HG02642 (cell line): ENCODE results near the gene RBM15B.
"Not testable (repeated sequence)": the region's sequence is repeated elsewhere in the genome, so short reads cannot be mapped to it uniquely, and the experiment has no call there.

ENCODE experiments used
- ATAC-seq: cut with Tn5 transposase; IDR thresholded peaks from one replicate; pipeline ENCODE4 v1.9.1; 2021; ENCODE audit warnings: mild to moderate bottlenecking; ENCODE audit not compliant: unreplicated experiment, poor library complexity

Gene RBM15B

DNA sequence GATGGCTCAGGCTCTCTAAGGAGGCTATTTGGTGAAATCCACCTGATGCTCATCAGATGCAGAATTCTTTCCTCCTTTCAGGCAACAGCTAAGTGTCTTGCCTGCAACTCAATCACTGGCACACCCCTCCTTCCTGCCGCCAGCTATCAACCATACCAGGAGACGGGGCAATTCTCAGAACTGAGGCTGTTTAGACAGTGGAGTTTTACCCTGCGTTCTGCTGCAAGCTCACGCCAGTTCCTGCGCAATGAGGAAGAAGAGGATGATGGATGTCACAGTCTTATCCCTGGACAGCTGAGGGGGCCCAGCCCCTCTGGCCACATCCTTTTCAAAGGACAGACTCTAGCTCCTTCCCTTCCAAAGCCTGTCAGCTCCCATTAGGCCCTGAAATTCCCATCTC, 13.0 kb upstream of the RBM15B start:
- no peak for ATAC-seq

DNA sequence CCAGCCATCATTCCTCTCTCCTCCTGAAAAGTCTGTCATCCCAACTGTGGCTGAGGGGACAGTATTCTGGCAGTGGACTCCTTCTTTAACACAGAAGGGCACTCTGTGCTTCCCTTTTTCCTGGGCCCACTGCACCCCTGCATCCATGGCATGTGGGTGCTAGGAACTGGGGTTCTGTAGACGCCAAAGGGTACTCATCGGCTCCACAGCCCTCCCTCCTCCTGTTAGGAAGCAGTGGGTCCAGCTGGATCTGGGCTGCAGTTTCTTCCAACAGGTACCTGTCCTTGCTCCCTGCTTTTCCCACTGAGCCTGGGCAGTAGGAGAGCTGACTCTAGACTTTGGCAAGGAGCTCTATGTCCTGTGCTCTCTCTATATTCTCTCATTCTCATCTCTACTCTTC, 12.4 kb upstream of the RBM15B start:
- ATAC-seq = no peak

DNA sequence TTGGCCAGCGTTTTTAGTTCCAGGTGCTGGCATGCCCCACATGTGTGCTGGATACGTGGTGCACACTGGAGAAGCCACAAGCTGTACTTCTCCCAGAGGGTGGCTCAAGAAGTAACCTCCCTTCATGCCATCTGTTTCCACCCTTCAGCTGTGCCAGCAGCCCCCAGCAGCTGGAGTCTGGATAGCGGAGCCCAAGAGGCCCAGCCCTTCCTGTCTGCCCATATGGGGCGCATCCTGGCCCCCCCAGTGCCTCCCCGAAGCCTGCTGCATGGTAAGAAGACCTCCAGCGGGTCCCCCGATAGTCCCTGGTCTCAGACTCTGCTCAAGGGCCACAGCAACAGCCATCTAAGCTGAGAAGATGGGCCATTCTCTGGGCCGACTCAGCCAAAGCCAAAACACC, 11.8 kb upstream of the RBM15B start:
- no peak for ATAC-seq

DNA sequence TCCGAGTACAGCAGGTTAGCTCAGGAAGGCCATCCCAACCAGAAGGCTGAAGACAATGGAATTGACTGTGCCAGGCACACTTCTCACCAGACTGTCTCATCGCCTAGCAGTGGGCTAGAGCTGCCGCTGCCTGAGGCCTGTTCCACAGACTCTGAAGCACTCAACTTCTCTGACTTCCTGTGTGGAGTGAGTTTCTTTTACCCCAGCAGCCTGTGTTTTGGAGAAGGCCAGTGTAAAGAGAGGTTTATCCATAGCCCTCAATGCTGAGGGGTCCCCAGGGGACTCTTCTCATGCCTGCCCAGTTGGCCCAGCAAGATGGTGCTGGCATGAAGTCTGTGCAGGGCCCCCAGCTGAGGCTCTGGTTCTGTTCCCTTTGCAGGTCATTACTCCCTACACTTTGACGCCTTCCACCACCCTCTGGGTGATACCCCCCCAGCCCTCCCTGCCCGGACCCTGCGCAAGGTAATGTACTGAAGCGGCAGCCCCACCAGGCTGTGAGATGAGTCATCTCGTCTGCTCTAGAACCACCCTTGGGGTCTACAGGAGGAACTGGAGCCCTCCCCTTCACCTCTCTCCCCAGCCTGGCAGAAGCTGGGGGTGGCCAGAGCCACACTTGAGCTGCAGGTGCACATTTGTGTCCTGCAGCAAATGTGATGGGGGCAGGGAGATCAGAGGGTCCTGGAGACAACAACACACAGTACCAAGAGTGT, 11.2 kb upstream of the RBM15B start:
- no peak for ATAC-seq

DNA sequence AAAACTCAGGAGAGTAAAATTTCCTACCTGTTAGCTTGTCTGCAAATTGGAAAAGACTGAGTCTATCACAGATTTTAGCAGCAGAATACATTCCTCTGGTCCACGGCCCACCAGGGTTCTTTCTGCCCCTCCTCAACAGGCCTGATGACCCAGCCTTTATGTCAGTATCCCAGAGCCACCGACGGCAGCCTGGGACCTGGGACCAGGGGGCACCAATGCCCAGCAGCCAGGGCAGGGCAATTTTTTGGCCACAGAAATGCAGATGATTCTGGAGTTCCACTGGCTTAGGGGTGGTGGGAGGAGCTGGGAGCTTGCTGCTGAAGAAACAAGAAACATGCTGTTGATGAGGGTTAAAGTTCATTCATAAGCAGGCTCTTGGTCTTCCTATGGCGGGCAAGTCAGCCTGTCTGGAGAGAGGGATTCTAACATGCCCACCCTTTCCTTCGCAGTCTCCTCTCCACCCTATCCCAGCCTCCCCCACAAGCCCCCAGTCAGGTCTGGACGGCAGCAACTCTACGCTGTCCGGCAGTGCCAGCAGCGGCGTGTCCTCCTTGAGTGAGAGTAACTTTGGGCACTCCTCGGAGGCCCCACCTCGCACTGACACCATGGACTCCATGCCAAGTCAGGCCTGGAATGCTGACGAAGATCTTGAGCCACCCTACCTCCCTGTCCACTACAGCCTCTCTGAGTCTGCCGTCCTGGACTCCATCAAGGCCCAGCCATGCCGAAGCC, 10.3 kb upstream of the RBM15B start:
- ATAC-seq = no peak

DNA sequence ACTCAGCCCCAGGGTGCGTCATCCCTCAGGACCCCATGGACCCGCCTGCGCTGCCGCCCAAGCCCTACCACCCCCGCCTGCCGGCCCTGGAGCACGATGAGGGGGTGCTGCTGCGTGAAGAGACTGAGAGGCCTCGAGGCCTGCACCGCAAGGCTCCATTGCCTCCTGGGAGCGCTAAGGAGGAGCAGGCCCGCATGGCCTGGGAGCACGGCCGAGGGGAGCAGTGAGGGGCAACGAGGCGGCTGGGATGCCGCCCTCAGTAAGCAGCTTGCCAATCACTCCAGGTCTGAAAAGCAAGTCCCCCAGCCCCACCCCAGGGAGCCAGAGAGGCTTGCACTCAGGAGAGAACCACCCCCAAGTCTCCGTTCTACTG, 9.8 kb upstream of the RBM15B start:
- ATAC-seq = no peak

DNA sequence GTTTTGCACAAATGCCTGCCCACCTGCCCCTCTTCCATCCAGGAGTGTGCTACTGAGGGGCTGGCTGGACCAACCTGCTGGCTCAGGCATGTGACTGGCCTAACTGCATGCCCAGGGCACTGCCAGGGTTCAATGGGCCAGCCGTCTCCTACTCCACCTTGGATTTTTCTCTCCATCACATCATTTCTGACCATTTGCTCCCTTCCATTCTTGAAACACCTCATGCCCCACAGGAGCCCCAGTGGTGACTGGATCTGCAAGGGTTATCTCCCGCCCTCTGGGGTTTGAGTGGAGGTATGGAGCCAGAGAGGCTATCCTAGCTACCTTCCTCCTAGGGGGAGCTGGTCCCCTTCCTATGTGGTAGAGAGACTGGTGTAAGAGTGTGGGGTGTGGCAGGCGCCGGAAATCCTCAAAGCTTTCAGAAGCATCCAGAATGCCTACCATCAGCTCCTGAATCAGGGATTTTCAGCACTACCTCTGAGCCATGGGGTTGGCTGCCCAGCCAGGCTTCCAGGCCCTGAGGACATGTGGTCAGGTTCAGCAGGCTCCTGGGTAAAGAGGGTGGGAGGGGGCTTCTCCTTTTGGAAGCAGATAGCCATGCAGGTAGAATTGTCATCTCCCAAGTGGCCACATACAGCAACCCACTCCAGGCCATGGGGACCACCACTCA, 8.9 kb upstream of the RBM15B start:
- ATAC-seq = no peak

DNA sequence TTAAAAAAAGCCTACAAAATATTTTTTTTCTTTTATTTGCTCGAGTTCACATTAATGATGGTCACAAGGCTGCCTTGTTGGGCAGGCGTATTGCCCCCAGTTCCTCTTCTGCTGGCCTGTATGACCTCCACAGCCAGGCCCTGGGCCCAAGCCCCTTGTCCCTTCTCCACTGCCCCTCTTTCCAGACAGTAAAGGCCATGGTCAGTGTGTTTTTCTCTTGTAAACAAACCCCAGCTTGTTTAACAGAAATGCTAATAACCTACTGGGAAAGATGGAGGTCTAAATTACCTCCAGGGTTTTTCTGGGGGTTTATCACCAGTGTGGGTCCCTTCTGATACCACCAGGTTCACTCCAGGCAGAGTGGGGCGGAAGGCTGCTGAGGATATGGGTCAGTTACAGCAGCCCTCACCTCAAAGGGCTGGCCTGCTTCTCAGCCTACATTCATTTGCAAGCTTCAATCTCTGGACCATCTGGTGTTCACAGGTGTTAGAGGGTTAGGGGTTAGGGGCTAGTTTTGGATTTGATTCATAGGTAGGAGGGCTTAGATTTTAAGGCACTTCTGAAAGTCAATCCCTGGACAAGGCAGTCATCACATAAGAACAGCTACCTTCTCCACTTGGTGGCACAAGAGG, 8.0 kb upstream of the RBM15B start:
- no peak for ATAC-seq

DNA sequence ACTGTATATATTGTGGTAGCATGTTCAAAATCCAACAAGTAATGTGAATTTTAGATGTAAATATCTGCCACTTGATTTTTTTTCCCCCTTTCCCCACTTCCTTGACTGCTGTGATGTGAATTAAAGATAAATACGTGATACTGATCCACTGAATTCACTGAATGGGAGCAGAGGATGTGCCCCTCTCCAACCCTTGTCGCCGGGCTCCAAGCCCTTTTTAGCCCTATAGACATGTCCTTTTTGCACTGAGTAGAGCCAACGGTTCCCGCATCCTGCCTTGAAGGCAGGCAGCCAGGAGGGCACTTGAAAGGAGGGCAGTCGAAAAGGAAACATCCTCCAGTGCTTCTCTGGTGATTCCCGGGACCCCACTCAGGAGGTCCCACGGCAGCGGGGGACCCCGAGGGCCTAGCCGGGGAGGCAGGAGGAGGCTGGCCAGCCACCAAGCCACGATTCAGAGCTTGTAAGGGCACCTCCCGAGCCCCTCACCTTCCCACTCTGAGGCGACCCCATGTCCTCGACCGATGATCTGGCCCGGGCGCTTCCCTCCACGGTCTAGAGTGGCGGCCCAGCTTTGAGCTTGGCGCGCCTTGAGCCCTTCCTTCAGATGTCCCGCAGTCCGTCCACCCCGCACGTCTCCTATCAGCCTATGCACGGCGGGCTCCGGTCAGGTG, 6.9 kb upstream of the RBM15B start:
- ATAC-seq = peak; percentile 12

DNA sequence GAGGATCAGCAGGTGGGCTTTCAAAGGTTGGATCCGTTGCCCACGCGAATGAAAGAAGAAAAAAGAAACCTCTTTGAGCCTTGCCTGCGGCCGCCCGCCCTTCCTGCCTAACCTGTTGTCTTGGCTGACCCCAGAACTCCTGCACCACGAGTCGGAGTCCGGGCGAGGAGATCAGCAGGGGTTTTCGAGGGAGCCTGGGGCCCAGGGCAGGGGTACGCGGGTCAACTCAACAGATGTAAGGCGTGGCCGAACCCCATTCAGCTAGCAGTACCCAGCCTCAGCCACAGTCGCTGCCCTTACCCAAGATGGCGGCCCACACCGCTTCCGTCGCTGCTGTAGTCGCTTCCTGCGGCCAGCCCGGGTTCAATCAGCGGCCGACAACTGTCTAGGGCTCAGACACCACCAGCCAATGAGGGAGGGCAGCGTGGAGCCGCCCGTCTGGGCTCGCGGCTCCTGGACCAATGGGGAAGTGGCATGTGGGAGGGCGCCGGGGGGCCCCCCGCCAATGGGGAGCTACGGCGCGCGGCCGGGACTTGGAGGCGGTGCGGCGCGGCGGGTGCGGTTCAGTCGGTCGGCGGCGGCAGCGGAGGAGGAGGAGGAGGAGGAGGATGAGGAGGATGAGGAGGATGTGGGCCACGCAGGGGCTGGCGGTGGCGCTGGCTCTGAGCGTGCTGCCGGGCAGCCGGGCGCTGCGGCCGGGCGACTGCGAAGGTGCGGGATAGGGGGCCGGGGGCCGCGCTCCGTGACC, 6.2 kb upstream of the RBM15B start, which contains the start of gene MANF:
MANF (plus strand) TSS at position 566 of the 748 bp plus-strand sequence; CDS start at position 618, 52 bp downstream.
- peak; percentile 94 for ATAC-seq

DNA sequence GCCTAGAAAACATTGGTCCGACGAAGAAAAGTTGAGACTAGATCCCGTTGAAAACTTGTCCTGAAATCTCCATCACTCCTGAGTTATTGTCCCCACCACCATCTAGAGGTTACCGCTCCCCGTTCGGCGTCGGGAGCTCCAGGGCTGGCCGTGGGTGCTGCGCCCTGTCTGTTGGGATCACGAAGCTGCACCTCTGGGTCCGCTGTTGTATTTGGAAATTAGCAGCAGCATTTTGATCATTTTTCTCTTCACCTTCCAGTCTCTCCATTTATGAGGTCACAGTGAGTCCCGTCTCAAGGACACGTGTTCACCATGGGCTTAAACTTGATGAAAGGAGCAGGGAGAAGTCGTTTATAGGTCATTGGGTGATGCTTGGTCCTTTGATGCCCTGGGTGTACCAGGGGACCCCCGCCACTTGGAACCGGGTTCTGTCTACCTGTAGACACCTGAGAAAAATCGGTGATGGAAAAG, 5.4 kb upstream of the RBM15B start:
- no peak for ATAC-seq

DNA sequence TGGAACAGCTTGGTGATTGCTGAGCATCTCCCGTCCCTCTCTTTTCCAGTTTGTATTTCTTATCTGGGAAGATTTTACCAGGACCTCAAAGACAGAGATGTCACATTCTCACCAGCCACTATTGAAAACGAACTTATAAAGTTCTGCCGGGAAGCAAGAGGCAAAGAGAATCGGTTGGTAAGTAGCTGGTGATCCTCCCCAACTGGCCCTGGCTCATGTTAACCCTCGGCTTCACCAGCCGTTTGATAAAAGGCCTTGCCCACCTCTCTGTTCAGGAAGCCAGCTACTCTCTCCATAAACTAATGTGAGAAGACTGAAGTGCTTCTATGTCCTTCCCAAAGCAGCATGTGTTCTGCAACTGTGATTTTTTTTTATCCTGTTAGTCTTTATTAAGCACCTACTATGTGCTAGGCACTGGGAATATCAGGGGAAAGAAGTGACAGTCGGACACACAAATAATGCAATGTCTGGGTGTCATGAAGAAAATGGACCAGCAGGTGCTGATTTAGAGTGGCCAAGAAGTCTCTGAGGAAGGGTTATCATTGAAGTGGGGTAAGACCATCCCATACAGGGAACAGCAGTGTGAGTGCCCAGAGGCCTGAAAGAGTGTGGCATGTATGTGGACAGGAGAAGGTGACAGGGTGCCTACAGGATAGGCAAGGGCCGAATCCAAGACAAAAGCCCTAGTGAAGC, 4.8 kb upstream of the RBM15B start:
- ATAC-seq = no peak

DNA sequence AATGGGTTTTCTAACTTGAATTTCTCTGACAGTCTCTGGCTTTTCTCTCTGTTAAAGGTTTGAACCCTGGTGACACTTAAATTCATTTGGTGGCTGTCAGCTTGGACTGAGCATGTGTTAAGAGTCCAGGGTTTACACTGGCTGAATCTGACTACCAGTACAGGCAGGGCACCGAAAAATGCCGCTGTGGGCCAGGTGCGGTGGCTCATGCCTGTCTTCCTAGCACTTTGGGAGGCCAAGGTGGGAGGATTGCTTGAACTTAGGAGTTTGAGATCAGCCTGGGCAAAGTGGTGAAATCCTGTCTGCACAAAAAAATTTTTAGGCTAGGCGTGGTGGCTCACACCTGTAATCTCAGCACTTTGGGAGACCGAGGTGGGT, 4.2 kb upstream of the RBM15B start:
- no peak for ATAC-seq

DNA sequence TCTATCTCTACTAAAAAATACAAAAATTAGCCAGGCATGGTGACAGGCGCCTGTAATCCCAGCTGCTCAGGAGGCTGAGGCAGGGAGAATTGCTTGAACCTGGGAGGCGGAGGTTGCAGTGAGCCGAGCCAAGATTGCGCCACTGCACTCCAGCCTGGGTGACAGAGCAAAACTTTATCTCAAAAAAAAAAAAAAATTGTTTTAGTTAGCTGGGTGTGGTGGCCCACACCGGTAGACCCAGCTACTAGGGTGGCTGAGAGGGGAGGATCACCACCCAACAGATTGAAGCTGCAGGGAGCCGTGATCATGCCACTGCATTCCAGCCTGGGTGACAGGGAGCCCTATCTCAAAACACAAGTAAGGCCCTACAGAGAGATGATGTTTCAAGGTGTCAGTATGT, 3.8 kb upstream of the RBM15B start:
- ATAC-seq = not testable (repeated sequence)

DNA sequence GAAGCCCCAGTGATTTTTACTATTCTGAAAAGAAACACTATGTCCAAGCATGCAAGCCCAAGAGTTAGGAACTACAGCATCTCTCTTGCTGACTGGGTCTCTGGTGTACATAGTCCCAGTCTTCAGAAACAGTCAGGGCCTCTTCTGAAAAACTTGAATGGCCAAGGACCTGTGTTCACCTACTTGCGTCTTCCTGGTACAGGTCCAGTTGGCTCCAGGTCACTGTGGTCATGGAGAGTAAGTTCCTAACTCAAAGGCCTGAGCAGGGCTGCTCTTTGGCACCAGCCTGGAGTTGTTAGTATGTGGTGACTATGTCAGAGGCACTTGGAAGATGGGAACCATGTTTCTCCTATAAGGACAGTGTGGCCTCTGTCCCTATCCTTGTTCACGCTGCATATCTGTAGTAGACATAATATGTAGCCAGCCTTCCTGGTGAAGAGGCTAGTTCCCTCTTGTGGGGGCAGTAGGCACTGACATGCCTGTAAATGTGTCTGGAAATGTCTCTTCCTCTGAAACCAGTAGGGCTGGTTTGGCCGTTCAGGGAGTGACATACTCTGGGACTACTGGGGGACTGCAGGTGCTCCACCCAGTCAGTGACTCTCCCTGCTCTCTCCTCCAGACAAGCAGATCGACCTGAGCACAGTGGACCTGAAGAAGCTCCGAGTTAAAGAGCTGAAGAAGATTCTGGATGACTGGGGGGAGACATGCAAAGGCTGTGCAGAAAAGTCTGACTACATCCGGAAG, 2.6 kb upstream of the RBM15B start:
- ATAC-seq = no peak

DNA sequence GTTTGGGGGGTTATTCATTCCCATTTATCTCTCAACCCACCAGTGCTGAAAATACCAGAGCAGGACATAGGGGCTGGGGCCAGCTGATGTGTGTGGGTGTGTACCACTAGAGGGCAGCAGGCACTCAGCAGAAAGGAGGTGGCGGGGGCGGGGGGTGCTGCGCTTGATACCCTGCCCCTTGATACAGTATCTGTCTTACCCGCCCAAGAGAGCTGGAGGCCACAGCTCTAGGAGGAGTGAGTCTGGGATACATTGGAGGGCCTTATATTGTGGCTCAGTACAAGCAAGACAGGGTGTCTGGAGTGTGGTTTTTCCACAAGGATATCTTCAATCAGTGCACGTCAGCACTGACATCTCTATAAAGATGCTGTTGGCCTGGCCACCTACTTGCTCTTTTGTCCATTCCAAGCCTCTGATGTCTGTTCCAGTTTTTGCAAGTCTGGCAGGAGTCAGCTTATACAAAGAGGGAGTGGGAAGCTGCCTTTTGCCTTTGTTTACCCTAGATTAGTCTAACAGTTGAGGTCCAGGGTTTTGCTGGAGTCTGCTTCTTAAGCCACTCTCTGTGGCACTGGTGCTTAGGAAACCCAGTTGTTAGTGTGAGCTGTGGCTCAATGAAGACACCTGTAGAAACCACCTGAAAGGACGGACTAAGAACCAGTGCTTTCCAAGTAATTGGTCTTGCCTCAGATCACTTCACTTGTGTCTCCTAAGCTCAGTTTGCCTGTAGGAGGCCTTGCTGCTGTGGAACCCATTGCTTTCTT, 1.5 kb upstream of the RBM15B start:
- no peak for ATAC-seq

DNA sequence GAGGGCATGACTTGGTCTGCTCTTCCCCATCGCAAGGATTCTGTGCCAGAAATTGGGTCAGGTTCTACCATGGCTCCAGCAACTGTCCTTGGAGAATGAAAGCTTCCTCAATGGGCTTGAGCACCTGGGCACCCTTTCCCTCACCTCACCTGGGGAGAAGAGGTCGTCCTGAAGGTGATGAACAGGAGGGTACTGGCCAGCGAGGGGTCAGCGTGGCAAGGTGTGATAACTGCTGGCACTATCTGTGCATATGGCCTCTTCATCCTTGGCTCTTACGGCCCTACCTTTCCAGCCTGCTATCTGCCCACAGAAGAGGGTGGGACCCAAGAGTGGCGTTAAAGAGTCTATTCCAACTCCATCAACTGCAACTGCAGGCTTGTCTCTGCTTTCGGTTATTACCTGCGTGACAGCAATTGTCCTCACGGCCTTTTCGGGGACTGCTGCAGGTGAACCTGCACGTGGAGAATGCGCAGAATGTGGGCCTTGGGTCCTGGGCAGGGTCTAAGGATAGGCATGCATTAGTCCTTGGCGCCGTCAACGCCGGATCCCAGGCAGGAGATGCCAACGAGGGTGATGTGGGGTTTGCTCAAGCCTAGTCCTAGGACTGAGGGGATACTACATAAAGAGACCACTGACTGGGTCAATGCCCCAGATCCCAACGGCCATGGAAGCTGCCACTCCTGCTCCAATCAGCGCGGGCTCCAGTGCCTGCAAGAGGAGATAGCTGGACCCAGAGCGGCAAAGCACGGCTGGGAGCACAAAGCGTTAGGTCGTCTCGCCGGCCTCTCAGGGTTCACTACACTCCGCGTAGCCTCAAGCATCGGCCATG, 625 bp upstream of the RBM15B start:
- peak; percentile 12 for ATAC-seq
